GM10266 (cell line): ENCODE data around the gene CFAP221.

Source experiments
- DNase-seq: peaks from one replicate; pipeline ENCODE4 v3.0.0; 2012; ENCODE audit errors: extremely low spot score
- TF ChIP-seq, protein P1 (sequence below): IDR thresholded peaks from 2 replicates; pipeline ENCODE4 v1.5.1; 2012; ENCODE audit warnings: mild to moderate bottlenecking, low read depth; ENCODE audit not compliant: control insufficient read depth, insufficient read depth; ENCODE audit errors: missing control alignments

Gene CFAP221

DNA sequence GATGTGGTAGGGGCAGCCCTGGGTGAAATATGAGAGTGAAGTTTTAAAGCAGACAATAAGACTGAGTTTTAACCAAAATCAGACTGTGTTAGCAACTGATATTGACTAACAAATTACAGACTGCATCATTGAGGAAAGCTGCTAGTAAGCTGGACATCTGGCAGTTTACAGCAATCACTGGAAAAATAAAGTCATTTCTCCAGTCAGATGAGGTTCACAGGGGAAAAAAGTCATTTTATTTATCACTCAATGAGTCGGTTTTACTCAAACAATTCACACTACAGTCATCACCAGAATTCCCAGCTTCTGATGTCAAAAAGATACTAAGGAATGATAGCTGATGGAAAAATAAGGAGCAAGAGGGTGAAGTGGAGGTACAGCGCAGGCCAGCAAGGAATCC lies 124.3 kb downstream of the CFAP221 start:
- no peak for DNase-seq
- TF ChIP-seq, protein P1, sequence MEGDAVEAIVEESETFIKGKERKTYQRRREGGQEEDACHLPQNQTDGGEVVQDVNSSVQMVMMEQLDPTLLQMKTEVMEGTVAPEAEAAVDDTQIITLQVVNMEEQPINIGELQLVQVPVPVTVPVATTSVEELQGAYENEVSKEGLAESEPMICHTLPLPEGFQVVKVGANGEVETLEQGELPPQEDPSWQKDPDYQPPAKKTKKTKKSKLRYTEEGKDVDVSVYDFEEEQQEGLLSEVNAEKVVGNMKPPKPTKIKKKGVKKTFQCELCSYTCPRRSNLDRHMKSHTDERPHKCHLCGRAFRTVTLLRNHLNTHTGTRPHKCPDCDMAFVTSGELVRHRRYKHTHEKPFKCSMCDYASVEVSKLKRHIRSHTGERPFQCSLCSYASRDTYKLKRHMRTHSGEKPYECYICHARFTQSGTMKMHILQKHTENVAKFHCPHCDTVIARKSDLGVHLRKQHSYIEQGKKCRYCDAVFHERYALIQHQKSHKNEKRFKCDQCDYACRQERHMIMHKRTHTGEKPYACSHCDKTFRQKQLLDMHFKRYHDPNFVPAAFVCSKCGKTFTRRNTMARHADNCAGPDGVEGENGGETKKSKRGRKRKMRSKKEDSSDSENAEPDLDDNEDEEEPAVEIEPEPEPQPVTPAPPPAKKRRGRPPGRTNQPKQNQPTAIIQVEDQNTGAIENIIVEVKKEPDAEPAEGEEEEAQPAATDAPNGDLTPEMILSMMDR = no peak

GRCh38 chr2:119671016-119671415 lies 126.8 kb downstream of the CFAP221 start:
- no peak for DNase-seq
- TF ChIP-seq, protein P1 = no peak

DNA sequence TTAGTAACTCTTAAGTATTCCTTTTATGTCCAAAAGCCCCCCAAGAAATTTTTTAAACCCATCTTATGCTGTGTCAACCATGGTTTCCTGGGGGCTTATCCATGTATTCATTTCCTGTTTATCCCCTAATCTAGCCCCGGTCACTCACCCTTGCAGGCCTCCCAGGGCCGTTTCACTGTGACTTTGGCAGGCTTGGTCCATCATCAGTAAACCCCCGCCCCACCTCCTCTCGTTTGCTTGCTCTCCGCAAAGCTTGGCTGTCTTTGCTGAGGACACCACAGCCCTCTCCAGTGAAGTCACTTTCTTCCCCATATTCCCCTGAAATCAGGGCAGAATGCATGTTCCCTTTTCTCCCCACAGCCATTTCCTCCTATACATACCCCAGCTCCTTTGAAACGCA lies 127.5 kb downstream of the CFAP221 start:
- no peak for DNase-seq
- TF ChIP-seq, protein P1 = no peak

GRCh38 chr2:119672161-119672862 lies 128.1 kb downstream of the CFAP221 start:
- no peak for DNase-seq
- TF ChIP-seq, protein P1 = no peak

DNA sequence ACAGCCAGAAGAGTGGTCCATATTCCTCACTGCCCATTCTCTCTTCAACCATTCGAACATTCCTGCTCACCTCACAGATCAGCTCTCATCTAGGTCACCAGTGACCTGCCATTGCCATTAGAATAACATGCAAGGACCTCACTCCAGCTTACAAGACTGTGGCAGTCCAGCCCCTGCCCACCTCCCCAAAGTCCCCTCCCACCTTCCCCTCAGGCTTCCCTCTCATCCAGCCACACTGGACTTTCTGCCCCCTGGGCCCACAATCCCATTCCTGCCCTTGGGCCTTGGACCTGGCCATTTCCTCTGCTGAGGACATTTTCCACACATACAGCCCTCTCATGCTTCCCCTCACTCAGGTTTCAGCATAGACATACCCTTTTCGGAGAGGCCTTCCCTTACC lies 129.5 kb downstream of the CFAP221 start:
- DNase-seq = no peak
- TF ChIP-seq, protein P1 = no peak

GRCh38 chr2:119674711-119675500 lies 130.7 kb downstream of the CFAP221 start:
- TF ChIP-seq, protein P1 = no peak
- DNase-seq = no peak
